ENCODE data around the gene IL6R.

Gene IL6R

DNA sequence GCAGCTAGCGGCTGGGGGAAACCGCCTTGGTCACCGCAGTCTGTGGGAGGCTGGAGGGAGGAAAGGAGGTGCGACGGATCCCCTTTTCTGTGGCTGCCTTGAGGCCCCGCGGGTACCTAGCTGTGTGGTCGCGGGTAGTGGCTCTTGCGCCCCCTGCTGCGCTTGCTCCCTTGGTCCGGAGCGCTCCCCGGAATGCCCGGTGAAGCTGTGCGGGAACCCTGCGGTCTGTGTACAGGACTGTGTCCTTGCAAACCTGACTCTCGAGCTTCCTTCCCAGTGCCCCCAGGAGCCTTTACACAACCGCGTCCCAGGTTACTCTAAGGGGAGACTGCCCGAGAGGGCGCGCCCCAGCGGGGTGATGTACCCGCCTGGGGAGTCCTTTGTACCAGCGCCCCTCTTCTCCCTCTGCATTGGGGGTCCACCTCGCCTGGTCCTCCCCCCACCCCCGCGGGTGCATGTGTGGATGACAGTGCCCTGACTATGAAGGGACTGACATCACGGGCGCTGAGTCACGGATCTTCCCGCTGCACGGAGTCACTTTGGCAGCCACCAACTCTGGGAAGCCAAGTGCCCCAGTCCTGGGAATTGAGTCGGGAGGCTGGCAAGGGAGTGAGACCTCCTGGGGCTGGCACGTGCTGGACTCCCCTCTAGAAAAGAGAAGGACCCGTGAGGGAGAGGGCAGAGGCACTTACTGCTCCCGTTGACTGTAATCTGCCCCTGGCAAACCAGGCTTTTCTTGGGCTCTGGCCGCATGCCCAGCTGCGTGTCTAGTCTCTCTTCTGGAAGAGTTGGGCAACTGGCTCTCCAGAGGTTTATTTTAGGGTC, 816 bp downstream of the IL6R start:
- H3K9ac ChIP-seq, result peak overlapping the region; percentile 59; the same call in 1 of the 2 replicates
- H3K9me3 ChIP-seq, result no peaks in the 10 kb centered on the region
- H4K20me1 ChIP-seq, result no peaks in the 10 kb centered on the region; the same call in 1 of the 2 replicates
- H3K36me3 ChIP-seq, result no peaks in the 10 kb centered on the region
- peak overlapping the region; percentile 66 for H3K4me3 ChIP-seq
- no peak for TF ChIP-seq Cebpa-rat (IDR thresholded peaks at IDR 0.05)
- H3K4me1 ChIP-seq, result peaks cover 76% of the 10 kb centered on the region
- peak overlapping the region; percentile 98 for H3K4me2 ChIP-seq
- H3K27me3 ChIP-seq, result peaks cover 9% of the 10 kb centered on the region
- H3K27ac ChIP-seq, result peak overlapping the region; percentile 53; the same call in 1 of the 2 replicates

DNA sequence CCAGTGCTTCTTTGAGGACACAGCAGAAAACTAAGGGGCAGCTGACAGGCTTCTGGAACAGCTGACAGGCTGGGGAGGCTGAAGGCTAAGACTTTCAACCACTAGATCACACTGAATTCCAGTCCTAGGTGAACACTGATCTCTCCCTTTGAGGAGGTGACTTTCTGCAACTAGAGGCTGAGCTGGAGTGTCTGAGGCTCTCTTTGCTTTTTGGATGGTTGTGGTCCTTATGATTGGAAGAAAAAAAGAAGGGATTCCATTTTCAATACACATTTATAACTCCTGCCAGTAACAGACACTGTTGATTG, 1.4 kb downstream of the IL6R start:
- Histone ChIP-seq H3K4me3 (peak overlapping the region; percentile 66; the same call in 1 of the 2 replicates), H3K9me3 (no peaks in the 10 kb centered on the region), H3K36me3 (no peaks in the 10 kb centered on the region), H3K9ac (peak overlapping the region; percentile 53; the same call in 1 of the 2 replicates), H3K27ac (peak overlapping the region; percentile 15; the same call in 1 of the 2 replicates), H4K20me1 (no peaks in the 10 kb centered on the region; the same call in 1 of the 2 replicates), H3K4me1 (peaks cover 74% of the 10 kb centered on the region), H3K27me3 (peaks cover 9% of the 10 kb centered on the region), H3K4me2 (peak overlapping the region; percentile 98)
- TF ChIP-seq Cebpa-rat (IDR thresholded peaks at IDR 0.05), result no peak

DNA sequence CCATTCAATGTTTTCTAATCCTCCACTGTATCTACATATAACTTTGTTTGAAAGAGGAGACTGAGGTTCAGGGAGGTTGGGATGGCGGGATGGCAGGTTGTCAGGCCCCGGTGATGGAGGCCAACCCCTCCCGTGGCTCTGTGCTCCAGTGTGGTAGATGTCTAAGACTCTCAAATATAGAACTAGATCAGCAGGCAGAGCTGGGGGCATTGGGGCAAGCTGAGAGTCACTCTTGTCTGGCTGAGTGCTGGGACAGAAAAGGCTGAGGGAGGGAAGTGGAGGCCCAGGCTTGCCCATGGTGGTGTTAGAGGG, 1.7 kb downstream of the IL6R start:
- Histone ChIP-seq H3K9me3 (no peaks in the 10 kb centered on the region), H3K9ac (peak overlapping the region; percentile 53; the same call in 1 of the 2 replicates), H3K36me3 (no peaks in the 10 kb centered on the region), H3K27ac (peak overlapping the region; percentile 70; the same call in 1 of the 2 replicates), H3K27me3 (peaks cover 9% of the 10 kb centered on the region), H3K4me1 (peaks cover 71% of the 10 kb centered on the region), H3K4me3 (no peak overlapping the region; the same call in 1 of the 2 replicates), H3K4me2 (peak overlapping the region; percentile 98), H4K20me1 (no peaks in the 10 kb centered on the region; the same call in 1 of the 2 replicates)
- no peak for TF ChIP-seq Cebpa-rat (IDR thresholded peaks at IDR 0.05)

DNA sequence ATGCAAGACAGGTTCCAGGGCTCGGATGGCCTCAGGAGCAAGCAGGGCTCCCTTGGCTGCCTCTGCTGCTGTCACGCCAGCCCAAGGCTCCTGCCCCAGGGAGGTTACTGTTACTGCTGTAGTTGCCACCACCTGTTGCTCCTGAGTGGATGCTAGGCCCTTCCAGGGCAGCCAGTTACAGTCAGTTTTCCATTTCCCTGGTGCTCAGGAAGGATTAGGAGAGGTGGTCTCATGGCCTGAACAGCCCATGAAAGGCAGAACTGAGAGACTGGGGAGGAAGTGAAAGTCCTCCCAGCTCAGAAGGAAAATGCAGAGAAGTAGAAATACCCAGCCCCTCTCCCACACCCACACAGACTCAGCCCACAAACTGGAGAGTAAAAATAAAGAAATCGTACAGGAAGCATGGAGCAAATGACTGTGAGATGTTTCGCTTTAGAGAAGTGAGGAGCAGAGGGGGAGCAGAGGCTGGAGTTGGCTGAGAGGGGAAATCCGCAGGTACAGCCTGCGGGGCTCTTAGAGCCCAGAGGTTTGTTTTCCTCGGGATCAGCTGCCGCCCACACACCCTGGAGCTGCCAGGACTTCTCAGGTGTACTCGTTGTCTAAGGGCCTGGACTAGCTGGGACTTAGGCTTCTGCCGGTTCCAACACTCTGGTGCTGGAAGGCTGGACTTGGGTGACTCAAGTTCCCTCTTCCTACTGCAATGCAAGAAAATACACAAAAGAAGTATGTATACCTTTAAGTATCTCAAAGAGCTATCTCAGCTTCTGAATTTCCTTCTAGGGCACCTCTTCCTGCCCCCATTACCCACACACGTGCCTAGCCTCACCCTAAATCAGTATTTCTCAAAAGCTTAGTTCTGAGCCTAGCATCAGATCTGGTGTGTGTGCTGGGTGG, 2.3 kb downstream of the IL6R start:
- H3K27me3 ChIP-seq, result peaks cover 9% of the 10 kb centered on the region
- no peaks in the 10 kb centered on the region for H3K36me3 ChIP-seq
- H3K9me3 ChIP-seq, result no peaks in the 10 kb centered on the region
- peak overlapping the region; percentile 98 for H3K4me2 ChIP-seq
- peak overlapping the region; percentile 49 for H3K4me3 ChIP-seq
- H3K27ac ChIP-seq, result peak overlapping the region; percentile 70
- peak overlapping the region; percentile 53; the same call in 1 of the 2 replicates for H3K9ac ChIP-seq
- H3K4me1 ChIP-seq, result peaks cover 65% of the 10 kb centered on the region
- no peak for TF ChIP-seq Cebpa-rat (IDR thresholded peaks at IDR 0.05)
- no peaks in the 10 kb centered on the region; the same call in 1 of the 2 replicates for H4K20me1 ChIP-seq

- Histone ChIP-seq H3K9ac (peak overlapping the region; percentile 53; the same call in 1 of the 2 replicates), H4K20me1 (no peaks in the 10 kb centered on the region; the same call in 1 of the 2 replicates), H3K27me3 (peaks cover 9% of the 10 kb centered on the region), H3K36me3 (no peaks in the 10 kb centered on the region), H3K4me2 (peak overlapping the region; percentile 98), H3K9me3 (no peaks in the 10 kb centered on the region), H3K4me3 (no peak overlapping the region), H3K4me1 (peaks cover 61% of the 10 kb centered on the region), H3K27ac (peak overlapping the region; percentile 70)
- no peak for TF ChIP-seq Cebpa-rat (IDR thresholded peaks at IDR 0.05)
Measured at GRCh38 chr1:154408174-154408777, 3.1 kb downstream of the IL6R start.

DNA sequence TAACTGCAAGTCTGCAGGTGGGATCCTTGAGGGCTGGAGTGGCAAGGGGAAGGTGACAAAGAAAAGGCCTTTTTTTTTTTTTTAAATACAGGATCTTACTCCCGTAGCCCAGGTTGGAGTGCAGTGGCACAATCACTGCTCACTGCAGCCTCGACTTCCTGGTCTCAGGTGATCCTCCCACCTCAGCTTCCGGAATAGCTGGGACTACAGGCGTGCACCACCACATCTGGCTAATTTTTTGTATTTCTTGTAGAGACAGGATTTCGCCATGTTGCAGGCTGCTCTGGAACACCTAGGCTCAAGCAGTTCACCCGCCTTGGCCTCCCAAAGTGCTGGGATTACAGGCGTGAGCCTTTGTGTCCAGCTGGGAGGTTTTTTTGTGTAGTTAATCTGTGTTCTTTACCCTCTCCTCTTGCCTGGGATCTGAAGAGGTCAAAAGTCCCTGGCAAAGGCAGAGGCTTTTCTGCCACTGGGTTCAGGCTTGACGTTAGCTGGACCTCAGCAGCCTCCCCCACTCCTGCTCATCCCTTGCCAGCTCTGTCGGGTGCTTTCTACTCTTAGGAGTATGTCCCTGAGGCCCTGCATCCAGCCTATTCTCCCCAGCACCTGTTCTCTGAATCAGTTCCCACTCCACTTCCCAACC, 5.2 kb downstream of the IL6R start:
- Histone ChIP-seq H3K4me3 (no peak overlapping the region), H3K36me3 (no peaks in the 10 kb centered on the region), H4K20me1 (no peaks in the 10 kb centered on the region; the same call in 1 of the 2 replicates), H3K9ac (no peak overlapping the region), H3K27me3 (peaks cover 9% of the 10 kb centered on the region), H3K27ac (no peak overlapping the region), H3K4me2 (no peak overlapping the region), H3K4me1 (peaks cover 44% of the 10 kb centered on the region), H3K9me3 (no peaks in the 10 kb centered on the region)
- no peak for TF ChIP-seq Cebpa-rat (IDR thresholded peaks at IDR 0.05)

- Histone ChIP-seq H3K27ac (no peak overlapping the region), H3K27me3 (no peaks in the 10 kb centered on the region), H3K4me1 (peaks cover 32% of the 10 kb centered on the region), H3K36me3 (no peaks in the 10 kb centered on the region), H4K20me1 (no peaks in the 10 kb centered on the region), H3K9me3 (no peaks in the 10 kb centered on the region), H3K4me2 (no peak overlapping the region), H3K9ac (no peak overlapping the region), H3K4me3 (no peak overlapping the region)
- no peak for TF ChIP-seq Cebpa-rat (IDR thresholded peaks at IDR 0.05)
Measured at GRCh38 chr1:154411525-154411924, 6.4 kb downstream of the IL6R start.

- no peak overlapping the region for H3K4me2 ChIP-seq
- H3K27ac ChIP-seq, result no peak overlapping the region
- no peak overlapping the region for H3K4me3 ChIP-seq
- H3K4me1 ChIP-seq, result peaks cover 15% of the 10 kb centered on the region
- no peaks in the 10 kb centered on the region for H4K20me1 ChIP-seq
- H3K9ac ChIP-seq, result no peak overlapping the region
- no peaks in the 10 kb centered on the region for H3K9me3 ChIP-seq
- TF ChIP-seq Cebpa-rat (IDR thresholded peaks at IDR 0.05), result no peak
- no peaks in the 10 kb centered on the region for H3K36me3 ChIP-seq
- H3K27me3 ChIP-seq, result no peaks in the 10 kb centered on the region
Measured at GRCh38 chr1:154413177-154413783, 8.1 kb downstream of the IL6R start.

GRCh38 chr1:154414606-154415005, 9.5 kb downstream of the IL6R start:
- no peaks in the 10 kb centered on the region for H4K20me1 ChIP-seq
- H3K4me3 ChIP-seq, result no peak overlapping the region
- H3K4me1 ChIP-seq, result peaks cover 14% of the 10 kb centered on the region
- H3K4me2 ChIP-seq, result no peak overlapping the region
- H3K27ac ChIP-seq, result no peak overlapping the region
- H3K36me3 ChIP-seq, result no peaks in the 10 kb centered on the region
- no peak for TF ChIP-seq Cebpa-rat (IDR thresholded peaks at IDR 0.05)
- H3K9me3 ChIP-seq, result no peaks in the 10 kb centered on the region
- H3K9ac ChIP-seq, result no peak overlapping the region
- no peaks in the 10 kb centered on the region for H3K27me3 ChIP-seq

All from BLaER1 (cell line).